GM21619 (cell line): ENCODE data around the gene IQGAP1.
"Not testable (repeated sequence)": the region's sequence is repeated elsewhere in the genome, so short reads cannot be mapped to it uniquely, and the experiment has no call there.

Source experiments
- ATAC-seq: cut with Tn5 transposase; IDR thresholded peaks from one replicate; pipeline ENCODE4 v1.9.1; 2021; ENCODE audit not compliant: unreplicated experiment

Gene IQGAP1

DNA sequence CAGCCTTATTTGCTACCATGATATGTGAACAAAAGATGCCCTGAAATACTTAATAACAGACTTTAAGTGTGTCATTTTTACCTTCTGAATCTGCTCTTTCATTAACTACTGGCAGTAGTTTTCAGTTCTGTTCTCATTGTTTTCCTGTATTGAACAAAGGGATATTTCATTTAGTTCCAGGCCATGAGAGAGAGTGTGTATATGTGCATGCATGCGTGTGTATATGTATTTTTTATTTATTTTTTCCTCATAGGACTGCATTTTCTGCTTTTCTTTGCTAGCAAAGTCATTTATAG is 94.9 kb downstream of the IQGAP1 start:
- ATAC-seq, result no peak

- ATAC-seq, result no peak
Observed at GRCh38 chr15:90483637-90484036, 95.6 kb downstream of the IQGAP1 start.

DNA sequence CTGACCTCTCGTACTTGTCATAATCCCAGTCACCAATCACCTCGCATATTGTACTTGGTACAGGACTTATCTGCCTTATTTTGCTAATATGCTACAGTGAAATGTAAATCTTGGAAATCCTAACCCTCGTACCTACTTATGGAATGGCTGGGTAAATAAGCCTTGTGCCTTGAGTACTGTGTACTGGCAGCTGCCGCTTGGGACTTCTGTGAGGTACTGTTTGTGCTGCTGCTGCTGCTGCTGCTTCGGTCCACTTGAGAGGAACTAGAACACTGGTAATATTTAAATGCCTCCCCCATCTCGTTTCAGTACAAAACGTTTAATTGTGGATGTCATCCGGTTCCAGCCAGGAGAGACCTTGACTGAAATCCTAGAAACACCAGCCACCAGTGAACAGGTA is 99.1 kb downstream of the IQGAP1 start:
- ATAC-seq, result no peak

- ATAC-seq, result no peak
Observed at GRCh38 chr15:90489514-90489913, 101.5 kb downstream of the IQGAP1 start.

GRCh38 chr15:90489944-90490343 is 101.9 kb downstream of the IQGAP1 start:
- no peak for ATAC-seq

GRCh38 chr15:90493647-90494046 is 105.6 kb downstream of the IQGAP1 start:
- no peak for ATAC-seq

DNA sequence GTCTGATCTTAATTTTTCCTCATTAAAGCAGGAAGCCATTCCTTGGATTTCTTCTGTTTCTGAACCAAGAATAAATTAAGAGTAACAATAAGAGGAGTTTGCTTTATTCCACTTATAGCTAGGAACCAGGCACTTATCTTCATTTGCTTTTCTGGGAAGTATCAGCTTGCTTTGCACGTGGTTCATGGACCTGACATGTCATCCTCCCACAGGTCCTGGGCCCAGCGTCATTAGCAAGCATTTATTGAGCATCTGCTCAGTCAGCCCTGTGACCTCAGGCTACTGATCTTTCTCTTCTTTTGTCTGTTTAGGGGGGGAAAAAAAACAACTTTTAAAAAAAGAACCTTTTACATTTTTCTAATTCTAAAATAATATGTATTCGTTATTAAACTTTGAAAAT is 107.0 kb downstream of the IQGAP1 start:
- no peak for ATAC-seq

- ATAC-seq, result no peak
Observed at GRCh38 chr15:90496791-90497190, 108.7 kb downstream of the IQGAP1 start.

DNA sequence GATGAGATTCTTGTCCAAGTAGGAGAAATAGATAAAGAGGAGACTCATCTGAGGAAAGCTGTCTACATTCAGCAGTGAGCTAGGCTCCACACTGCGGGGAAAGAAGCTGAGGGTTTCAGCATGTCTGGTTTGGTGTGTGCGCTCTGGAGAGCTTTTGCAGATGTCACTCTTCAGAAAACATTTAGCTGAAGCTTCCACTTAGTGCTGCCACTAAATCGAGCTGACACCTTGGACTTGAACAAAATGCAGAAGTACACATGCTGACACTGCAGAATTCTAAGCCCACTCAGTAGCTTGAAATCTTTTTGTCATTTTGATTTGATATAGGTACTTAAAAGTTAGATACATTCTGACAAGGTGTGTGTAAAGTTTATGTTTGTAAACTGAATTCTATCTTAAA is 109.3 kb downstream of the IQGAP1 start:
- ATAC-seq, result no peak

GRCh38 chr15:90497912-90498311 is 109.9 kb downstream of the IQGAP1 start:
- no peak for ATAC-seq

- no peak for ATAC-seq
Observed at GRCh38 chr15:90500171-90500570, 112.1 kb downstream of the IQGAP1 start.

GRCh38 chr15:90501898-90502297 is 113.9 kb downstream of the IQGAP1 start:
- no peak for ATAC-seq

GRCh38 chr15:90510781-90511180 is 122.7 kb downstream of the IQGAP1 start:
- ATAC-seq, result not testable (repeated sequence)

DNA sequence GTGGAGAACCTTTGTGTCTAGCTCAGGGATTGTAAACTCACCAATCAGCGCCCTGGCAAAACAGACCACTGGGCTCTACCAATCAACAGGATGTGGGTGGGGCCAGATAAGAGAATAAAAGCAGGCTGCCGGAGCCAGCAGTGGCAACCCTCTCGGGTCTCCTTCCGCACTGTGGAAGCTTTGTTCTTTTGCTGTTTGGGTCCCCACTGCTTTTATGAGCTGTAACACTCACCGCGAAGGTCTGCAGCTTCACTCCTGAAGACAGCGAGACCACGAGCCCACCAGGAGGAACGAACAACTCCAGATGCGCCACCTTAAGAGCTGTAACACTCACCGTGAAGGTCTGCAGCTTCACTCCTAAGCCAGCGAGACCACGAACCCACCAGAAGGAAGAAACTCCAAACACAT is 123.2 kb downstream of the IQGAP1 start:
- not testable (repeated sequence) for ATAC-seq

- no peak for ATAC-seq
Observed at GRCh38 chr15:90512276-90512675, 124.2 kb downstream of the IQGAP1 start.

- no peak for ATAC-seq
Observed at GRCh38 chr15:90512981-90513380, 124.9 kb downstream of the IQGAP1 start.

DNA sequence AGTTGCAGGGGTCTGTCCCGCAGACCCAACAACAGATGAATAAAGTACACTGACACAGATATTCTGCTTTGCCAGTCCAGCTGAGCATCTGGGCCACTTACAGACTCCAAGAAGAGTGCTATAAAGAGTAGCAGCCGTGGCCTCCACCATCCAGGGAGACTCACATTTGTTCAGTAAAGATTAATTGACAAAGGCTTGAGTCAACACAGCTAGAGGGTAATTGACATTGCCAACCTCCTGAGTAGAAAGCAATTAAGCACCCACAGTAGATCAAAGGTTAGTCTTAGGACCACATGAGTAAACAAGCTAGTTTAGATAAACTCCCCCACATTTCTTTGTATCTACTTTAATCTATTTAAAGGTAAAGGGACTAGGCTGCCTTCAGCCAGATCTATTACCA is 125.4 kb downstream of the IQGAP1 start:
- no peak for ATAC-seq

DNA sequence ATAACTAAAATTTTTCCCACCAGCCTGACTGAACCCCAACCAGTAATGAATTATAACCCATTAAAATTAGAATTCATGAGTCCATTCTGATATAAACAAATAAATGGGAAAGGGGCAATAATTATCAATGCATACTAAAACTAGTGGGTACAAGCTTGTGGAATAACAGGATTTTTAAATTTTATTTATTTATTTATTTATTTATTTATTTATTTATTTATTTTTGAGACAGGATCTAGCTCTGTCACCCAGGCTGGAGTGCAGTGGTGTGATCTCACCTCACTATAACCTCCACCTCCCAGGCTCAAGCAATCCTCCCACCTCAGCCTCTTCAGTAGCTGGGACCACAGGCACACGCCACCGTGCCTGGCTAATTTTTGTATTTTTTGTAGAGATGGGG is 125.9 kb downstream of the IQGAP1 start:
- ATAC-seq, result not testable (repeated sequence)

DNA sequence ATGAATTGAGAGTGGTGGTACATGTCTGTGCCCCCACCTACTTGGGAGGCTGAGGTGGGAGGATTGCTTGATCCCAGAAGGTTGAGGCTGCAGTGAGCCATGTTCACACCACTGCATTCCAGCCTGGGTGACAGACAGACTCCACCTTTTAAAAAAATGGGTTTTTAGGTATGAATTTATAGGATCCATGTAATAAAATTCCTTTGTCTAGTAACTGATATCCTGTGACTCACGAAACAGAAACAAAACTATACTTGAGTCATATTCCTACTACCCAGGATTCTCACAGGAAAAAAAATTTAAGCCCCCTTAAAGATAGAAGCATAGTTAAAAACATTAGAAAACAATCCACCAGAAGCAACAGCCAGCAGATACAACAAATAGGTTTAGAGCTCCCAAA is 131.6 kb downstream of the IQGAP1 start:
- no peak for ATAC-seq

- ATAC-seq, result no peak
Observed at GRCh38 chr15:90520365-90520764, 132.3 kb downstream of the IQGAP1 start.

DNA sequence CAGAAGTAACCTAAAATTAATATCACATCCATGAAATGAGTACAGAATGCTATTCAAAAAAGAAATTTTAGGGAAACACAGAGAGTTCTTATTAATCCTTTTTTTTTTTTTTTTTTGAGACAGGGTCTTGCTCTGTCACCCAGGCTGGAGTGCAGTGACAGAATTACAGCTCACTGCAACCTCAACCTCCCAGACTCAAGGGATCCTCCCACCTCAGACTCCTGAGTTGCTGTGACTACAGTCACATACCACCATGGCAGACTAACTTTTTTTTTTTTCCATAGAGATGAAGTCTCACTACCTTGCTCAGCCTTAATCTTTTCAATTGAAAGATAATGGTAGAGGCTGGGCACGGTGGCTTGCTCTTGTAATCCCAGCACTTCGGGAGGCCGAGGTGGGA is 135.3 kb downstream of the IQGAP1 start:
- no peak for ATAC-seq

GRCh38 chr15:90524018-90524803 is 136.2 kb downstream of the IQGAP1 start:
- peak; percentile 82 for ATAC-seq

- ATAC-seq, result no peak
Observed at GRCh38 chr15:90529011-90529370, 140.9 kb downstream of the IQGAP1 start.
